OCI-LY7 (cell line): ENCODE measurements around the gene CH25H. TPM values are rescaled to one million over a fixed set of nuclear protein-coding genes. Genes with fewer than 3 reads are reported as not detected.

Experiments
- BruUV-seq: library from RNA; stranded (reverse); fragments of 400-500 nt; replicated peaks from 2 replicates; lab custom pipeline; 2021; lab: Mats Ljungman, UMichigan
- CTCF ChIA-PET: fragments of 300-600 bp; sonication (Branson Sonifier 250); formaldehyde crosslinking; loops from one replicate; lab custom pipeline; 2022; ENCODE audit warnings: antibody characterized with exemption; ENCODE audit not compliant: unreplicated experiment; lab: Charles Lee
- POLR2A ChIA-PET: fragments of 300-600 bp; sonication (Branson Sonifier 250); formaldehyde crosslinking; loops from one replicate; lab custom pipeline; 2022; ENCODE audit warnings: antibody characterized with exemption; lab: Charles Lee
- DNase-seq: peaks from one replicate; pipeline ENCODE4 v3.0.0-alpha.2; 2015; ENCODE audit warnings: low spot score
- H2AFZ ChIP-seq: fragments of 200-600 bp; sonication (generic), shearing (Covaris generic); 2 replicates; pipeline ENCODE4 v1.6.1; 2014; ENCODE audit warnings: mild to moderate bottlenecking, antibody characterized with exemption, low read length, moderate library complexity
- H3K27ac ChIP-seq: fragments of 200-600 bp; sonication (generic); 2 replicates; pipeline ENCODE4 v1.5.1; 2014; ENCODE audit warnings: mixed run types, low read depth, mild to moderate bottlenecking, moderate library complexity, low read length, inconsistent platforms; ENCODE audit not compliant: poor library complexity, severe bottlenecking
- H3K36me3 ChIP-seq: fragments of 200-600 bp; sonication (generic); 2 replicates; pipeline ENCODE4 v1.6.1; 2014; ENCODE audit warnings: mild to moderate bottlenecking, antibody characterized with exemption, low read length, moderate library complexity, mixed read lengths; ENCODE audit not compliant: insufficient read depth
- H3K4me1 ChIP-seq: fragments of 200-600 bp; sonication (generic); 2 replicates; pipeline ENCODE4 v1.5.1; 2014; ENCODE audit warnings: mild to moderate bottlenecking, low read length; ENCODE audit not compliant: insufficient read depth, poor library complexity, severe bottlenecking
- H3K4me2 ChIP-seq: fragments of 200-600 bp; sonication (generic); 2 replicates; pipeline ENCODE4 v1.6.1; 2014; ENCODE audit warnings: mild to moderate bottlenecking, low read length
- H3K4me3 ChIP-seq: fragments of 200-600 bp; sonication (generic); 2 replicates; pipeline ENCODE4 v1.5.1; 2014; ENCODE audit warnings: mild to moderate bottlenecking, low read depth, low read length; ENCODE audit not compliant: poor library complexity, severe bottlenecking
- H3K79me2 ChIP-seq: fragments of 200-600 bp; sonication (generic); 2 replicates; pipeline ENCODE4 v1.6.1; 2016; ENCODE audit warnings: low read depth, mild to moderate bottlenecking, low read length, moderate library complexity, mixed read lengths; ENCODE audit not compliant: insufficient read depth
- H3K9me2 ChIP-seq: fragments of 200-600 bp; sonication (generic); 2 replicates; pipeline ENCODE4 v1.6.1; 2016; ENCODE audit warnings: mild to moderate bottlenecking, low read length, mixed read lengths; ENCODE audit not compliant: insufficient read depth
- H3K9me3 ChIP-seq: fragments of 200-600 bp; sonication (generic); 2 replicates; pipeline ENCODE4 v1.6.1; 2014; ENCODE audit warnings: mild to moderate bottlenecking, mixed run types, low read length, mixed read lengths
- H4K20me1 ChIP-seq: fragments of 200-600 bp; sonication (generic); 2 replicates; pipeline ENCODE4 v1.6.1; 2014; ENCODE audit warnings: mild to moderate bottlenecking, antibody characterized with exemption, low read length, moderate library complexity, mixed read lengths; ENCODE audit not compliant: insufficient read depth
- EZH2phosphoT487 ChIP-seq: fragments of 200-600 bp; sonication (generic); IDR thresholded peaks from 2 replicates; pipeline ENCODE4 v1.6.1; 2018; ENCODE audit warnings: low read depth, borderline replicate concordance, mild to moderate bottlenecking, mixed run types, antibody characterized with exemption, low read length, moderate library complexity, mixed read lengths
- intact Hi-C: fragments of 100-400 bp; cut with micrococcal nuclease; formaldehyde crosslinking; loops from one replicate; pipeline ENCODE4 v1.10.0; 2022; ENCODE audit not compliant: unreplicated experiment
- total RNA-seq, 2 experiments: library from RNA; depleted of rRNA in 1 of 2; stranded (reverse); fragments of >200 nt in 1 of 2; shearing (Covaris generic) in 1 of 2; gene quantifications; 2 replicates each; pipeline ENCODE4 v1.2.3, GENCODE V29; 2014 to 2022
- TF ChIP-seq, protein P1 (sequence below): fragments of 200-600 bp; sonication (generic); conservative IDR thresholded peaks from 2 replicates; pipeline ENCODE4 v1.5.1; 2014; ENCODE audit warnings: mild to moderate bottlenecking, antibody characterized with exemption, low read length, moderate library complexity, mixed read lengths

Gene CH25H
- total RNA-seq, 2 experiments from 2014 or later, result not detected

DNA sequence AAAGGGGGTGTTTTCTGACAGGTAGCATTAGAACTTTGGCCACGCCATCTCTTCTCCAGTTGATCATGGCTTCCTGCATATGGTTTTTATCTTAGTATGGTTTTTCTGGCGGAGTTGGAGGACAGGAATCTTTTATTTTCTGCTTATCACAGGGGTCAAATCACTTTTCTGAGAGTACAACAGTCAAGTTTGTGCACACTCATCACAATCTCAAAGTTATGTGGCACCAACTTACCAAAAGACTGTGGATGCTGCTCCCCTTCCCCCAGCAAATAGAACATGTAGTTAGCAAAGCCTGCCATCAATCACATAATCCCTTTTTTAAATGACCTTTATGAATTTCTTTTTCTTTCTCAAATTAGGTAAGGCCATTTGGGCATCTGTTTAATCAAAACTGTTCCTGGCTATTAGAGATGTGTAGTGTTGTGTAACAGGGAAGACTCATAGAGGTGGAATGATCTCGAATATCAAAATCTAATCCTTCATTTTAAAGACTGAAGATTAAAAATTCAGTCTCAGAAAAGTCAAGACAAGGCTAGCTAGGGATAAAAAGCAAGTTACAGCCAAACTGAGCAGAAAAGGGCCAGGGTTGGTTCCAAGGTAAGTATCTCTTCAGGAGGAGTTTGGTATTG is 3.8 kb upstream of the CH25H start:
- ChIA-PET CTCF (no interaction called here), POLR2A (interaction anchor here (0.6 to 1.2 kb wide), 2 partner anchors 18 to 37 kb away, joined by 3 read pairs; no protein-coding TSS in a partner anchor)
- H3K79me2 ChIP-seq, result no peaks in the 10 kb centered on the region
- H3K27ac ChIP-seq, result no peak overlapping the region
- H3K9me2 ChIP-seq, result no peaks in the 10 kb centered on the region
- BruUV-seq, result no TSS peak
- no peak overlapping the region for H3K4me3 ChIP-seq
- no peak for TF ChIP-seq EZH2phosphoT487
- TF ChIP-seq, protein P1, sequence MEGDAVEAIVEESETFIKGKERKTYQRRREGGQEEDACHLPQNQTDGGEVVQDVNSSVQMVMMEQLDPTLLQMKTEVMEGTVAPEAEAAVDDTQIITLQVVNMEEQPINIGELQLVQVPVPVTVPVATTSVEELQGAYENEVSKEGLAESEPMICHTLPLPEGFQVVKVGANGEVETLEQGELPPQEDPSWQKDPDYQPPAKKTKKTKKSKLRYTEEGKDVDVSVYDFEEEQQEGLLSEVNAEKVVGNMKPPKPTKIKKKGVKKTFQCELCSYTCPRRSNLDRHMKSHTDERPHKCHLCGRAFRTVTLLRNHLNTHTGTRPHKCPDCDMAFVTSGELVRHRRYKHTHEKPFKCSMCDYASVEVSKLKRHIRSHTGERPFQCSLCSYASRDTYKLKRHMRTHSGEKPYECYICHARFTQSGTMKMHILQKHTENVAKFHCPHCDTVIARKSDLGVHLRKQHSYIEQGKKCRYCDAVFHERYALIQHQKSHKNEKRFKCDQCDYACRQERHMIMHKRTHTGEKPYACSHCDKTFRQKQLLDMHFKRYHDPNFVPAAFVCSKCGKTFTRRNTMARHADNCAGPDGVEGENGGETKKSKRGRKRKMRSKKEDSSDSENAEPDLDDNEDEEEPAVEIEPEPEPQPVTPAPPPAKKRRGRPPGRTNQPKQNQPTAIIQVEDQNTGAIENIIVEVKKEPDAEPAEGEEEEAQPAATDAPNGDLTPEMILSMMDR, result no peak
- no peaks in the 10 kb centered on the region for H4K20me1 ChIP-seq
- H2AFZ ChIP-seq, result no peak overlapping the region
- DNase-seq, result no peak
- intact Hi-C loops, result no loop called here
- H3K4me1 ChIP-seq, result peaks cover 10% of the 10 kb centered on the region
- no peaks in the 10 kb centered on the region for H3K9me3 ChIP-seq
- H3K36me3 ChIP-seq, result no peaks in the 10 kb centered on the region
- H3K4me2 ChIP-seq, result no peak overlapping the region

DNA sequence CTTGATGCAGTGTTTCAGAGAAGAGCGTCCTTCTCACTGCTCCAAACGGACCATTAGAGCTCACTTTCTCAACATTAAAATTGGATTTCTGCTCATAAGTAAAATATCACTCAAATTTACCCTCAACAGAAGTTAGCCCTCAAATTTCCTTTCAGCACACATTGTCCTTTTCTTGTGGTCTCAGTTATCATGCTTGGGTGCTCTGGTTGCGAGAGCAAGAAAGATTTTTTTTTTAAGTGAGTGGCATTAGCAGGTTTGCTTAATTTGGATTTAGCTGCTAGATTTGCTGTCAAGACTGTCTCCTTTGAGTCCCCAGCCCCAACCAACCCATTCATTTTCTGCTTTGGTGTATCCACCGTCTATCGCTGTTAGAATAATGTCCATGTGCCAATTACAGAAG is 2.6 kb upstream of the CH25H start:
- intact Hi-C loops, result no loop called here
- H4K20me1 ChIP-seq, result no peaks in the 10 kb centered on the region
- H3K27ac ChIP-seq, result no peak overlapping the region
- H3K9me2 ChIP-seq, result no peaks in the 10 kb centered on the region
- no peak for DNase-seq
- peaks cover 11% of the 10 kb centered on the region for H3K4me1 ChIP-seq
- H2AFZ ChIP-seq, result no peak overlapping the region; the same call in 1 of the 2 replicates
- no peaks in the 10 kb centered on the region for H3K9me3 ChIP-seq
- H3K4me3 ChIP-seq, result no peak overlapping the region
- H3K79me2 ChIP-seq, result no peaks in the 10 kb centered on the region
- POLR2A ChIA-PET, result interaction anchor here (0.7 kb wide), 1 partner anchor 358 kb away, joined by 3 read pairs; the partner anchor contains the start of gene ANKRD22
- no TSS peak for BruUV-seq
- TF ChIP-seq, protein P1, result no peak
- no peak for TF ChIP-seq EZH2phosphoT487
- no peaks in the 10 kb centered on the region for H3K36me3 ChIP-seq
- CTCF ChIA-PET, result interaction anchor here (0.6 kb wide), 1 partner anchor 301 kb away, joined by 3 read pairs; no protein-coding TSS in a partner anchor
- peak overlapping the region; percentile 27; the same call in 1 of the 2 replicates for H3K4me2 ChIP-seq
